ENCODE data around the gene TEP1.
"Not testable (repeated sequence)": the region's sequence is repeated elsewhere in the genome, so short reads cannot be mapped to it uniquely, and the experiment has no call there.

Gene TEP1
- total RNA-seq, result 95.4 to 243 (median 109) reads per million in 3 experiments

- DNase-seq, result peak; percentile 62
Observed at GRCh38 chr14:20412876-20413743, at the start of gene TEP1. TEP1 (minus strand) TSS chr14:20413501; CDS start chr14:20408439, 5,062 bp downstream.

GRCh38 chr14:20461225-20462141 is 48.2 kb upstream of the TEP1 start, which contains the start of gene PIP4P1:
PIP4P1 (minus strand) TSS chr14:20461434; CDS start chr14:20461325, 109 bp downstream.
- DNase-seq, result peak; percentile 99

- peak; percentile 76 for DNase-seq
Observed at GRCh38 chr14:20460458-20461224, 47.3 kb upstream of the TEP1 start.

- DNase-seq, result no peak
Observed at GRCh38 chr14:20458031-20458789, 44.9 kb upstream of the TEP1 start.

DNA sequence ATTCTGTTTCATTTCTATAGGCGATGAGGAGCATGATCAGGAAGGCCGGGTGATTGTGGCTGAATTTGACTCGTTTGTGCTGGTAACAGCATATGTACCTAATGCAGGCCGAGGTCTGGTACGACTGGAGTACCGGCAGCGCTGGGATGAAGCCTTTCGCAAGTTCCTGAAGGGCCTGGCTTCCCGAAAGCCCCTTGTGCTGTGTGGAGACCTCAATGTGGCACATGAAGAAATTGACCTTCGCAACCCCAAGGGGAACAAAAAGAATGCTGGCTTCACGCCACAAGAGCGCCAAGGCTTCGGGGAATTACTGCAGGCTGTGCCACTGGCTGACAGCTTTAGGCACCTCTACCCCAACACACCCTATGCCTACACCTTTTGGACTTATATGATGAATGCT is 43.7 kb upstream of the TEP1 start:
- no peak for DNase-seq

DNA sequence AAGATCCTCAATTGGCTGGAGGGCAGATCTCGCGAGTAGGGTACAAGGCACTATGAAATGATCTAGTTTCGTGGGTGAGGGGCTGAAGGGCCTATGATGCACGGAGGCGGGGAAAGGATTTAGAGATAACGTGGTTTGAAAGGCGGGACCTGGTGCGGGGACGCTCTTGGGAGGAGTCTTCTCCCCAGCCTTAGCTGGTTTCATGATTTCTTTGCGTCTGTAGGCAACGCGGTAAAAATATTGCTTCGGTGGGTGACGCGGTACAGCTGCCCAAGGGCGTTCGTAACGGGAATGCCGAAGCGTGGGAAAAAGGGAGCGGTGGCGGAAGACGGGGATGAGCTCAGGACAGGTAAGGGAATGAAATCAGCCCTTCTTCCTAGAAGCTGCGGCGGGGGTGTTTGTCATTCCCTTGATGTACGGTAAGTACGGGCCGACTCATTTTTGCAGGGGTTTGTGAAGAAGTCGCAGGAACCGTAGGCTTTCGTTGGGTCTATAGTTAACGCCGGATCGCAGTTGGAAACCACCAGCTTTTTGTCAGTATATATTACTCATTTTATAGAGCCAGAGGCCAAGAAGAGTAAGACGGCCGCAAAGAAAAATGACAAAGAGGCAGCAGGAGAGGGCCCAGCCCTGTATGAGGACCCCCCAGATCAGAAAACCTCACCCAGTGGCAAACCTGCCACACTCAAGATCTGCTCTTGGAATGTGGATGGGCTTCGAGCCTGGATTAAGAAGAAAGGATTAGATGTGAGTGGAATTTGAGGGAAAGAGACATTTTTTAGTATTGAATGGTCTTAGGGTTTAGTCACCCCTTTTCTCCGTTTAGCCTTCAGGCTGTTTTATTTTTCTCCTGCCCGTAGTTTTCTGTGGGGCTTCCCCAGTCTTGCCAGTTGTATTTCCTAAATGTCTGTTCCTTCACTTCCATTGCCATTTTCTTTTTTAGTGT is 42.3 kb upstream of the TEP1 start:
- DNase-seq, result no peak

GRCh38 chr14:20454516-20455354 is 41.4 kb upstream of the TEP1 start, which contains the start of the genes APEX1 and OSGEP:
APEX1 (plus strand) TSS chr14:20455226; CDS start chr14:20455646, 420 bp downstream.
OSGEP (minus strand) TSS chr14:20454812; CDS start chr14:20454683, 129 bp downstream.
- peak; percentile 97 for DNase-seq

GRCh38 chr14:20452831-20453230 is 39.5 kb upstream of the TEP1 start:
- not testable (repeated sequence) for DNase-seq

- DNase-seq, result no peak
Observed at GRCh38 chr14:20446889-20447288, 33.6 kb upstream of the TEP1 start.

DNA sequence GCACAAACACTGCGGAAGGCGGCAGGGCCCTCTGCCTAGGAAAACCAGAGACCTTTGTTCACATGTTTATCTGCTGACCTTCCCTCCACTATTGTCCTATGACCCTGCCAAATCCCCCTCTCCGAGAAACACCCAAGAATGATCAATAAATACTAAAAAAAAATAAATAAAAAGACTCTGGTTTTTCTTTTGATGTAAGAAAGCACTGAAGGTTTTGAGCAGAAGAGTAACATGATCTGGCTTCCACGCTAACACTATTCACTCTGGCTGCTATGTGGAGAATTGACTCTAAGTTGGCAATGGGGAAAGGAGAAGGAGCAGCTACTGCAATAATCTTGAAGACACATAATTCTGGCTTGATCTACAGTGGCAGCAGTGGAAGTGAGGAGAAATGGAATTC is 30.3 kb upstream of the TEP1 start:
- DNase-seq, result not testable (repeated sequence)

- DNase-seq, result no peak
Observed at GRCh38 chr14:20441461-20441860, 28.2 kb upstream of the TEP1 start.

GRCh38 chr14:20440882-20441281 is 27.6 kb upstream of the TEP1 start:
- no peak for DNase-seq

DNA sequence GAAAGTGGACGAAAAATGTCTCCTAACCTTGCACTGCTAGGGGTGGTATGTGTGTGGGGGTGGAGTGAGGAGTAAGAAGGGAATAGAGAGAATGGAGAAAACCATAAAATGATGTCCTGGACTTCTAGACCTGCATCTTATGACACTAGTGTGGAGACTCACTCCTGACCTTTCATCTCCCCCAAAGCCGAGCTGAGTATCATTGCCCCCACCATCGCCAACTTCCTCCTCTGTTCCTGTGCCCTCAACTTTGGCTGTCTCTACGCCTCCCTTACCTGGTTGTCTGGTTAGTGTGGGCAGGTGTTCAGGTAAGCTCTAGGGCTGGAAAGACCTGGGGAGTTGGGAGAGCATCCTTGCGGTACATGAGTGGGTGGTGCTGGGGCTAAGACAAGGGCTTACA is 27.2 kb upstream of the TEP1 start:
- no peak for DNase-seq

- DNase-seq, result no peak
Observed at GRCh38 chr14:20438664-20439063, 25.4 kb upstream of the TEP1 start.

DNA sequence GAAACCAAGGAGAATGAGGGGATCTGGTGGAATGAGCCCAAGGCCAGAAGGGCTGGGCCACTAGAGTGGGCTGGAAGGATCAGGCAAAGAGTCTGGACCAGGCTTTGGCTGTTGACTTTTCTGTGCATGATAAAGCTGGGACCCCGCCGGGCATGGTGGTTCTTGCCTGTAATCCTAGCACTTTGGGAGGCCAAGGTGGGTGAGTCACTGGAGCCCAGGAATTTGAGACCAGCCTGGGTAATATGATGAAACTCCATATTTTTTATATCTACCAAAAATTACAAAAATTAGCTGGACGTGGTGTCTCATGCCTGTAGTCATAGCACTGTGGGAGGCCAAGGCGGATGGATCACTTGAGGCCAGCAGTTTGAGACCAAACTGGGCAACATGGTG is 23.1 kb upstream of the TEP1 start:
- DNase-seq, result no peak

GRCh38 chr14:20435582-20436362 is 22.5 kb upstream of the TEP1 start, which contains the start of gene KLHL33:
KLHL33 (minus strand) TSS chr14:20436166; CDS start chr14:20435811, 355 bp downstream.
- no peak for DNase-seq

- DNase-seq, result no peak
Observed at GRCh38 chr14:20434701-20435581, 21.6 kb upstream of the TEP1 start.

Data from central memory CD4-positive, alpha-beta T cell (primary cell).